Measurements from ENCODE around the gene ATP6V1B1. TPM values are rescaled to one million over a fixed set of nuclear protein-coding genes. Genes with fewer than 3 reads are reported as not detected.
"Not testable (repeated sequence)": the region's sequence is repeated elsewhere in the genome, so short reads cannot be mapped to it uniquely, and the experiment has no call there.

Gene ATP6V1B1
- total RNA-seq, 4 donors from 2014 or later, result 0.46 TPM; not detected in 3

DNA sequence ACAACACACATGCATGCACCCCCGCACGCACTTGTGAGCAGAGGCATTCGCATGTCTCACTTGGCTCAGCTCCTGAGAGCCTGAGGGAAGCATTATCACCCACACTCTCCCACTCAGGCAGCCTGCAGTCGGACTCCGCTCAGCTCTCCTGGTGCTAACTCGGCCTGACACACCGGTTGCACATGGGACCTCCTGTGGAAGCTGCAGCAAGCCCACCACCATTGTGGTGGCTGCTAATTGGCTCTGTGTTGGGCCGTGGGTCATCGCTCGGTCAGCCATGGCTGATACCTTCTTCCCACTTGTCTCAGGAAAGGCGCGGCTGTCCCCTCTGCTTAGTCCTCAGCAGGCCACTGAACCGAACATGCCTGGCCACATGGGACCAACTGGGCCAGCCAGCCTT, 72.6 kb downstream of the ATP6V1B1 start:
- H3K4me3 ChIP-seq, result no peak overlapping the region
- ATAC-seq, result no peak
- TF ChIP-seq EP300 (IDR thresholded peaks at IDR 0.05), result no peak
- H3K27ac ChIP-seq, result no peak overlapping the region
- no peaks in the 10 kb centered on the region for H3K36me3 ChIP-seq
- WGBS, 2 donors (ENCODE audit: low coverage in 1 of 2), result 87% methylated on average over 3 of the region's 13 CpGs; no CpG with 5 or more reads in 1 of the 2 donors
- H3K4me1 ChIP-seq, result no peaks in the 10 kb centered on the region
- H3K9me3 ChIP-seq, result no peaks in the 10 kb centered on the region
- peaks cover 58% of the 10 kb centered on the region for H3K27me3 ChIP-seq

DNA sequence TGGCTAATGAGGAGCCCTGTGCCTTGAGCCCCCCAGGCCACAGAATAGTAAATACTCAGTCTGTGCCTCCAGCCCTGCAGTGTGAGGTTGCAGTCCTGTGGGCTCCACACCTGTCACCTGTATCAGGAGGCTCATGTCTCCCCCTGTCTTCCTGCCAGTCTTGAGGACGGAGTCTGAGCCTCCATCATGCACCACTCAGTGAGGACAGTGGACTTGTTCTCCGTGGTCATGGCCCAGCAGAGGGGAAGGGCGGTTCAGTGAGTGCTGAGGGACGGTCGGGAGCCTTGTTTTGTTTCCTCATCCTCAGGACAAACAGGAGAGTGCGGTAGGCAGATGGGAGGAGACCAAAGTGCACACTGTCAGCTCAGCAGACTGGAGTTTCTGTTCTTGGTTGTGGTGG, 76.1 kb downstream of the ATP6V1B1 start:
- not testable (repeated sequence) for H3K27ac ChIP-seq, H3K36me3 ChIP-seq, H3K4me1 ChIP-seq, H3K4me3 ChIP-seq, ATAC-seq, H3K9me3 ChIP-seq
- peaks cover 50% of the 10 kb centered on the region for H3K27me3 ChIP-seq
- WGBS, 2 donors (ENCODE audit: low coverage in 1 of 2), result 33% methylated on average over 6 of the region's 6 CpGs; no CpG with 5 or more reads in 1 of the 2 donors

Small RNAs within 50 kb of the gene (small RNA-seq; reads per million reads assigned to genes)
- gene RF02272 (0 reads per million in 4 donors), gene RN7SL160P (0 reads per million in 4 donors)

Other genes with a start within 250 kb of the ATP6V1B1 start
- gene ADD2, start 167.7 kb upstream of the ATP6V1B1 start, total RNA-seq, result 1 to 10 TPM; 2.4 to 7.8 (median 3.6) TPM
- gene FIGLA, start 145.3 kb upstream of the ATP6V1B1 start, total RNA-seq, result not detected
- gene CLEC4F, start 115.3 kb upstream of the ATP6V1B1 start, total RNA-seq, result 1 to 10 TPM in 2 of 4 donors, not detected in 2; 1.1 TPM
- under 1 TPM in 2 of 4 donors, not detected in 2; 0.39 to 0.92 TPM for gene CD207, start 100.1 kb upstream of the ATP6V1B1 start, total RNA-seq
- 1 to 10 TPM in 2 of 4 donors, not detected in 2; 1.9 to 2.0 TPM for gene VAX2, start 35.3 kb upstream of the ATP6V1B1 start, total RNA-seq
- 1 to 10 TPM in 2 of 4 donors, under 1 TPM in 2; 0.27 to 2.8 (median 0.97) TPM for gene ANKRD53, start 42.7 kb downstream of the ATP6V1B1 start, total RNA-seq
- 10 to 100 TPM; 24.6 to 41.0 (median 34.9) TPM for gene TEX261, start 59.0 kb downstream of the ATP6V1B1 start, total RNA-seq
- gene NAGK, start 132.7 kb downstream of the ATP6V1B1 start, total RNA-seq, result 10 to 100 TPM; 46.7 to 93.8 (median 66.1) TPM
- 10 to 100 TPM; 11.9 to 23.7 (median 19.1) TPM for gene MCEE, start 194.3 kb downstream of the ATP6V1B1 start, total RNA-seq
- gene MPHOSPH10, start 194.7 kb downstream of the ATP6V1B1 start, total RNA-seq, result 10 to 100 TPM; 16.2 to 24.6 (median 22.1) TPM